GM21737 (cell line): ENCODE results near the gene AEN.
A peak's percentile ranks its signal among the peaks of the same experiment; 100 is the strongest.
"Not testable (repeated sequence)": the region's sequence is repeated elsewhere in the genome, so short reads cannot be mapped to it uniquely, and the experiment has no call there.

Experiments used
- ATAC-seq: cut with Tn5 transposase; IDR thresholded peaks from one replicate; pipeline ENCODE4 v1.9.1; 2021; ENCODE audit warnings: mild to moderate bottlenecking, moderate library complexity; ENCODE audit not compliant: unreplicated experiment

AEN gene

GRCh38 chr15:88630798-88631463 lies 9.8 kb downstream of the AEN start:
- ATAC-seq: no peak

GRCh38 chr15:88631464-88632028 lies 10.4 kb downstream of the AEN start:
- no peak for ATAC-seq

- not testable (repeated sequence) for ATAC-seq
These were observed 11.7 kb downstream of the AEN start for GRCh38 chr15:88632797-88633196.

GRCh38 chr15:88634449-88634848 lies 13.3 kb downstream of the AEN start:
- no peak for ATAC-seq

GRCh38 chr15:88635318-88635717 lies 14.2 kb downstream of the AEN start:
- peak; percentile 29 for ATAC-seq

GRCh38 chr15:88636050-88636449 lies 14.9 kb downstream of the AEN start:
- ATAC-seq: no peak

GRCh38 chr15:88636654-88637053 lies 15.5 kb downstream of the AEN start:
- ATAC-seq: no peak

GRCh38 chr15:88637436-88637835 lies 16.3 kb downstream of the AEN start:
- ATAC-seq: no peak

- no peak for ATAC-seq
These were observed 16.9 kb downstream of the AEN start for GRCh38 chr15:88637841-88638625.

- ATAC-seq: peak; percentile 65
These were observed 17.7 kb downstream of the AEN start, which contains the start of gene ISG20 for GRCh38 chr15:88638626-88639372. Gene ISG20 (plus strand): TSS chr15:88639016. CDS start chr15:88639367, 351 bp downstream.

- no peak for ATAC-seq
These were observed 20.9 kb downstream of the AEN start for GRCh38 chr15:88641959-88642452.

- not testable (repeated sequence) for ATAC-seq
These were observed 21.4 kb downstream of the AEN start for GRCh38 chr15:88642514-88642913.

GRCh38 chr15:88644741-88645140 lies 23.6 kb downstream of the AEN start:
- no peak for ATAC-seq

- no peak for ATAC-seq
These were observed 24.3 kb downstream of the AEN start for GRCh38 chr15:88645171-88646087.

GRCh38 chr15:88646088-88646405 lies 24.9 kb downstream of the AEN start:
- no peak for ATAC-seq

GRCh38 chr15:88646951-88647350 lies 25.8 kb downstream of the AEN start:
- ATAC-seq: no peak

- ATAC-seq: no peak
These were observed 26.4 kb downstream of the AEN start for GRCh38 chr15:88647351-88648105.

GRCh38 chr15:88648357-88649214 lies 27.4 kb downstream of the AEN start:
- ATAC-seq: no peak
